Gastrocnemius medialis (tissue), 4 donors: Measurements from ENCODE around the gene GRID1. TPM values are rescaled to one million over a fixed set of nuclear protein-coding genes. Genes with fewer than 3 reads are reported as not detected.

ENCODE experiments used
- ATAC-seq, 2 donors: fragments of 150-250 bp; one replicate each; pipeline ENCODE4 v1.9.1; 2016
- DNase-seq, 2 donors: peaks; one replicate each; pipeline ENCODE4 v3.0.0-alpha.2; 2019
- H3K27ac ChIP-seq, 4 donors: fragments of 200-600 bp; sonication (generic); 1 replicate in 1 of 4; 2 replicates in 3 of 4; pipeline ENCODE4 v1.5.1; 2016 to 2018; ENCODE audit warnings: mild to moderate bottlenecking in 2 of 4, moderate library complexity in 1 of 4
- H3K27me3 ChIP-seq, 3 donors: fragments of 200-600 bp; sonication (generic) in 2 of 3; 1 replicate in 1 of 3; 2 replicates in 2 of 3; pipeline versions ENCODE4 v1.5.1 to v1.6.0; 2016 to 2019; ENCODE audit warnings: mild to moderate bottlenecking in 1 of 3, moderate library complexity in 1 of 3
- H3K36me3 ChIP-seq, 2 donors: fragments of 200-600 bp; sonication (generic) in 1 of 2; one replicate each; pipeline ENCODE4 v1.5.1; 2017 to 2018
- H3K4me1 ChIP-seq, 2 donors: fragments of 200-600 bp; sonication (generic) in 1 of 2; one replicate each; pipeline ENCODE4 v1.5.1; 2016 to 2017; ENCODE audit warnings: mild to moderate bottlenecking in 2 of 2
- H3K4me3 ChIP-seq, 4 donors: fragments of 200-600 bp; sonication (generic) in 3 of 4; 1 replicate in 1 of 4; 2 replicates in 3 of 4; pipeline ENCODE4 v1.5.1; 2016 to 2019; ENCODE audit warnings: mild to moderate bottlenecking in 2 of 4
- H3K9me3 ChIP-seq, 3 donors: fragments of 200-600 bp; sonication (generic) in 2 of 3; 1 replicate in 1 of 3; 2 replicates in 2 of 3; pipeline ENCODE4 v1.5.1; 2016 to 2019
- POLR2A ChIP-seq, 2 donors: fragments of 450-650 bp; IDR thresholded peaks; one replicate each; pipeline ENCODE4 v1.6.1; 2017; ENCODE audit warnings: antibody characterized with exemption in 2 of 2, mild to moderate bottlenecking in 2 of 2, moderate library complexity in 2 of 2
- in situ Hi-C, 4 donors: fragments of 200-750 bp; cut with MboI; loops; one replicate each; pipeline versions ENCODE4 v1.15.0 to v1.8.0; 2017; ENCODE audit warnings: low sequenced_read_pairs in 4 of 4
- intact Hi-C: fragments of 100-400 bp; cut with DNase I; formaldehyde crosslinking; loops from one replicate; pipeline ENCODE4 v1.15.1; 2023; ENCODE audit warnings: low total_unique reads
- total RNA-seq, 4 donors: library from RNA; depleted of rRNA; stranded (reverse); fragments of >200 nt; gene quantifications; one replicate each; pipeline versions ENCODE4 v1.1.0 to v1.2.3, GENCODE V29; 2016
- TF ChIP-seq, protein P1 (sequence below), 5 experiments: fragments of 450-650 bp in 3 of 5; fragments of 200-600 bp in 2 of 5; sonication (generic) in 2 of 5; IDR thresholded peaks in 4 of 5; conservative IDR thresholded peaks in 1 of 5; 1 replicate in 4 of 5; 2 replicates in 1 of 5; pipeline ENCODE4 v1.5.1; 2016 to 2019; ENCODE audit warnings: antibody characterized with exemption in 5 of 5, mild to moderate bottlenecking in 3 of 5, moderate library complexity in 3 of 5

Gene GRID1
- total RNA-seq, 4 donors from 2014 or later: 0.17 to 1.4 (median 0.79) TPM

DNA sequence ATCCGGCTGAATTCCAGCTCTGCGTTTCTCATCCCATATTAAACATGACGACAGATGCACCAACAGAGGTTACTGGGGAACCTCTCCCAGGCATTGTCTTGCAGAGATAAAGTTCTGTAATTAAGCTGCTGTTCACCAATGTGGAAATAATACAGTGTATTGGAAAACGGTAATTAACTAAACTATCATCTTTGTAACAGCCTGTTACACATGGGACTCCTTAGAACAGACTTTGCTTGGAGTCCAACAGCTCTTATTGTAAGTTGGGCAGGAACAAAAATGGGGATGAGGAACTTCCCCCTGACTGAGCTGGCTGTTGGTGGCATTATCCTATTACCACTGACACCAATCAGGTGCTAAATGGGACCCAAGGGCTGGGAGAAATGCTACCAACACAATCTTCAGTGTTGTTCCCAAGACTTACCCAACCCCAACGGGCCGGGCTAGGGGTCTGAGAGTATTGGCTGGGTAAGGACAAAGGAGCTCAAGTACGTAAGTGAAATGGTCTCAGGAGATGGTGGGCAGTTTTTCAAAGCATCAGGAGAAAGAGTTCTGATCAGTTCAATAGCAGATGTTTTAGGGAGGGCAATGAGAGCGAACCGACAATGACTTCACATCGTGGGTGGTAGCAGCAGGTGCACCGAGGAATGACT is 759.4 kb downstream of the GRID1 start:
- TF ChIP-seq, protein P1, sequence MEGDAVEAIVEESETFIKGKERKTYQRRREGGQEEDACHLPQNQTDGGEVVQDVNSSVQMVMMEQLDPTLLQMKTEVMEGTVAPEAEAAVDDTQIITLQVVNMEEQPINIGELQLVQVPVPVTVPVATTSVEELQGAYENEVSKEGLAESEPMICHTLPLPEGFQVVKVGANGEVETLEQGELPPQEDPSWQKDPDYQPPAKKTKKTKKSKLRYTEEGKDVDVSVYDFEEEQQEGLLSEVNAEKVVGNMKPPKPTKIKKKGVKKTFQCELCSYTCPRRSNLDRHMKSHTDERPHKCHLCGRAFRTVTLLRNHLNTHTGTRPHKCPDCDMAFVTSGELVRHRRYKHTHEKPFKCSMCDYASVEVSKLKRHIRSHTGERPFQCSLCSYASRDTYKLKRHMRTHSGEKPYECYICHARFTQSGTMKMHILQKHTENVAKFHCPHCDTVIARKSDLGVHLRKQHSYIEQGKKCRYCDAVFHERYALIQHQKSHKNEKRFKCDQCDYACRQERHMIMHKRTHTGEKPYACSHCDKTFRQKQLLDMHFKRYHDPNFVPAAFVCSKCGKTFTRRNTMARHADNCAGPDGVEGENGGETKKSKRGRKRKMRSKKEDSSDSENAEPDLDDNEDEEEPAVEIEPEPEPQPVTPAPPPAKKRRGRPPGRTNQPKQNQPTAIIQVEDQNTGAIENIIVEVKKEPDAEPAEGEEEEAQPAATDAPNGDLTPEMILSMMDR (IDR thresholded peaks at IDR 0.05 in 4 of 5, conservative IDR thresholded peaks at IDR 0.05 in 1 of 5): no peak
- TF ChIP-seq POLR2A (IDR thresholded peaks at IDR 0.05): no peak
- in situ Hi-C loops (no loop called here), intact Hi-C loops (no loop called here)
- DNase-seq (no peak), ATAC-seq (no peak)
- H3K27me3 ChIP-seq: no peaks in the 10 kb centered on the region
- H3K27ac ChIP-seq: no peak overlapping the region
- H3K9me3 ChIP-seq: no peaks in the 10 kb centered on the region
- H3K4me3 ChIP-seq: no peak overlapping the region
- H3K36me3 ChIP-seq: no peaks in the 10 kb centered on the region
- H3K4me1 ChIP-seq: no peaks in the 10 kb centered on the region

DNA sequence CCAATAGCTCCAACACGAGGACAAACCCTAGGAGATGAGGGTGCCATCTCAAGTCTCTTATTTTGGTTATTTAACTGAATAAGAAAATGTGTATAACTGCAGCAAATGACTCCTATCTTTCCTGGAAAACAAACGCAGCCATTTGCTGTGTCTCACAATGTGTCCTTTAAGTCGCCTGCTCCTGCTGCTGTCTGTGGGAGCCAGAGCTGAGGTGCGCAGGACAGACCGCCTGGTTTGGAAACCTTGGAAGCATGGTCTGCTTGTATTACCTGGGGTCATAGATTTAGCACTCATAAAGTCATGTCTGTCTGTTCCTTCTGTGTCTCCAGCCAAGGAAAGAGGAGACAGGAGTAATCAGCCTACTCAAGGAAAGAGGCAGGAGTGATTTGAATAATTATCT is 760.2 kb downstream of the GRID1 start:
- ATAC-seq (no peak), DNase-seq (no peak)
- in situ Hi-C loops: no loop called here
- no peaks in the 10 kb centered on the region for H3K4me1 ChIP-seq
- TF ChIP-seq POLR2A (IDR thresholded peaks at IDR 0.05): no peak
- TF ChIP-seq, protein P1 (IDR thresholded peaks at IDR 0.05 in 4 of 5, conservative IDR thresholded peaks at IDR 0.05 in 1 of 5): no peak
- H3K36me3 ChIP-seq: no peaks in the 10 kb centered on the region
- no peak overlapping the region for H3K4me3 ChIP-seq
- H3K27me3 ChIP-seq: no peaks in the 10 kb centered on the region
- H3K27ac ChIP-seq: no peak overlapping the region
- H3K9me3 ChIP-seq: no peaks in the 10 kb centered on the region
- intact Hi-C loops: no loop called here

- no peaks in the 10 kb centered on the region for H3K27me3 ChIP-seq
- in situ Hi-C loops: no loop called here
- no peaks in the 10 kb centered on the region for H3K36me3 ChIP-seq
- no peaks in the 10 kb centered on the region for H3K9me3 ChIP-seq
- TF ChIP-seq, protein P1 (IDR thresholded peaks at IDR 0.05 in 4 of 5, conservative IDR thresholded peaks at IDR 0.05 in 1 of 5): no peak
- TF ChIP-seq POLR2A (IDR thresholded peaks at IDR 0.05): no peak
- DNase-seq (no peak), ATAC-seq (no peak)
- H3K27ac ChIP-seq: no peak overlapping the region
- intact Hi-C loops: no loop called here
- H3K4me3 ChIP-seq: no peak overlapping the region
- H3K4me1 ChIP-seq: no peaks in the 10 kb centered on the region
Observed at GRCh38 chr10:85604884-85605283, 761.7 kb downstream of the GRID1 start.

- intact Hi-C loops (no loop called here), in situ Hi-C loops (no loop called here)
- H3K4me3 ChIP-seq: no peak overlapping the region
- no peak overlapping the region for H3K27ac ChIP-seq
- H3K36me3 ChIP-seq: no peaks in the 10 kb centered on the region
- no peak for TF ChIP-seq POLR2A (IDR thresholded peaks at IDR 0.05)
- TF ChIP-seq, protein P1 (IDR thresholded peaks at IDR 0.05 in 4 of 5, conservative IDR thresholded peaks at IDR 0.05 in 1 of 5): no peak
- ATAC-seq: no peak
- H3K9me3 ChIP-seq: no peaks in the 10 kb centered on the region
- no peak for DNase-seq
- no peaks in the 10 kb centered on the region for H3K27me3 ChIP-seq
- H3K4me1 ChIP-seq: no peaks in the 10 kb centered on the region
Observed at GRCh38 chr10:85604136-85604725, 762.4 kb downstream of the GRID1 start.
